Caco-2 (cell line): ENCODE data around the gene ACYP1. TPM values are rescaled to one million over a fixed set of nuclear protein-coding genes. Genes with fewer than 3 reads are reported as not detected.
A peak's percentile ranks its signal among the peaks of the same experiment; 100 is the strongest.

ENCODE experiments used
- BruUV-seq: library from RNA; stranded (reverse); fragments of 400-500 nt; replicated peaks from 2 replicates; lab custom pipeline; 2021; lab: Mats Ljungman, UMichigan
- CTCF ChIA-PET: fragments of 300-600 bp; sonication (Branson Sonifier 250); formaldehyde crosslinking; loops from one replicate; lab custom pipeline; 2022; ENCODE audit warnings: antibody characterized with exemption; lab: Charles Lee
- POLR2A ChIA-PET: fragments of 300-600 bp; sonication (Branson Sonifier 250); formaldehyde crosslinking; loops from one replicate; lab custom pipeline; 2022; ENCODE audit warnings: antibody characterized with exemption; lab: Charles Lee
- DNase-seq, 2 experiments: peaks; one replicate each; pipeline versions ENCODE4 v3.0.0 to v3.0.0-alpha.2; 2020 to 2022
- H3K27me3 ChIP-seq: replicated peaks from 2 replicates; pipeline ENCODE4 v1.6.0; 2011; ENCODE audit warnings: low read length; ENCODE audit not compliant: control insufficient read depth, insufficient read depth
- H3K36me3 ChIP-seq: 2 replicates; pipeline ENCODE4 v1.5.1; 2011; ENCODE audit warnings: low read length; ENCODE audit not compliant: control insufficient read depth, insufficient read depth
- H3K4me1 ChIP-seq: fragments of 250-450 bp; sonication (Bioruptor Pico); 2 replicates; pipeline ENCODE4 v1.5.1; 2020; ENCODE audit warnings: mild to moderate bottlenecking
- H3K4me3 ChIP-seq: 2 replicates; pipeline ENCODE4 v1.5.1; 2011; ENCODE audit warnings: low read depth, mild to moderate bottlenecking, control low read depth, low read length
- H3K9me3 ChIP-seq: fragments of 250-450 bp; sonication (Bioruptor Pico); 2 replicates; pipeline ENCODE4 v1.5.1; 2020; ENCODE audit warnings: mild to moderate bottlenecking, moderate library complexity
- H3K27ac Mint-ChIP-seq: one replicate; pipeline ENCODE4 v1.8.0; 2022; ENCODE audit warnings: mixed read lengths; ENCODE audit not compliant: unreplicated experiment
- H3K27me3 Mint-ChIP-seq: one replicate; pipeline ENCODE4 v1.8.0; 2022; ENCODE audit warnings: mixed read lengths; ENCODE audit not compliant: insufficient read depth, unreplicated experiment
- H3K36me3 Mint-ChIP-seq: one replicate; pipeline ENCODE4 v1.8.0; 2022; ENCODE audit warnings: mild to moderate bottlenecking, mixed read lengths; ENCODE audit not compliant: insufficient read depth, unreplicated experiment
- H3K4me1 Mint-ChIP-seq: one replicate; pipeline ENCODE4 v1.8.0; 2022; ENCODE audit warnings: low read depth, mixed read lengths; ENCODE audit not compliant: unreplicated experiment
- H3K4me3 Mint-ChIP-seq: one replicate; pipeline ENCODE4 v1.8.0; 2022; ENCODE audit warnings: mild to moderate bottlenecking, moderate library complexity, mixed read lengths; ENCODE audit not compliant: unreplicated experiment
- H3K9me3 Mint-ChIP-seq: one replicate; pipeline ENCODE4 v1.8.0; 2022; ENCODE audit warnings: mixed read lengths; ENCODE audit not compliant: unreplicated experiment
- CTCF ChIP-seq, 2 experiments: fragments of 200-600 bp in 1 of 2; IDR thresholded peaks; 1 replicate in 1 of 2; 2 replicates in 1 of 2; pipeline versions ENCODE4 v1.5.1 to v1.8.0; 2011 to 2022; ENCODE audit warnings: antibody characterized with exemption in 1 of 2, control low read depth in 1 of 2, inconsistent platforms in 1 of 2, low read depth in 1 of 2, low read length in 1 of 2, mild to moderate bottlenecking in 1 of 2, moderate library complexity in 1 of 2; ENCODE audit not compliant: insufficient read depth in 1 of 2, severe bottlenecking in 1 of 2, unreplicated experiment in 1 of 2
- intact Hi-C: fragments of 100-400 bp; cut with micrococcal nuclease; formaldehyde crosslinking; loops from one replicate; pipeline ENCODE4 v1.10.0; 2022; ENCODE audit not compliant: unreplicated experiment
- total RNA-seq: library from RNA; stranded (reverse); gene quantifications from 2 replicates; pipeline ENCODE4 v1.2.3, GENCODE V29; 2022

The ACYP1 gene
- total RNA-seq, 1 experiment from 2014 or later = 16.0 TPM

DNA sequence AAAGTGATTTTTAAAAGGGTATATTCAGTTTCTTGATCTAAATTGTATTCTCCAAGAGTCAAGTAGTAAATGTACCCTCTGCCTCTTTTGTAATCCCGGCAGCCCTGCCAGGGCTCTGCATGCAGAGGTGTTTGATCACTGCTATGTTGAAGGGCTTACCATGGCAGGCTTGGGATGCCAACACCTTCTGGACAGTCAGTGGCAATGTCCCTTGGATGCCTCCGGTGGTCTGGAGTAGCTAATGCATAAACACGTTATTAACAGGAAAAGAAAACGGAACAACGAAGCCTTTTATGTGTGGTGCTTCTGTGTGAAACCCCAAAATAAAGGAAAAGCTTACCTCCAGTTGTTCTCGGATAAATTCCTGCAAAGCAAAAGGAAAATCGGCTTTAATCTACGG is 41.2 kb downstream of the ACYP1 start:
- Mint-ChIP-seq H3K9me3 (no peaks in the 10 kb centered on the region), H3K27me3 (no peaks in the 10 kb centered on the region), H3K4me3 (no peak overlapping the region), H3K27ac (no peak overlapping the region), H3K36me3 (peaks cover 38% of the 10 kb centered on the region), H3K4me1 (peaks cover 18% of the 10 kb centered on the region)
- no peaks in the 10 kb centered on the region for H3K27me3 ChIP-seq
- H3K4me1 ChIP-seq = peaks cover 14% of the 10 kb centered on the region
- CTCF ChIA-PET = interaction anchor here (0.6 to 1.1 kb wide), 8 partner anchors 28 to 99 kb away, joined by 3 to 7 read pairs (median 3); partner anchors contain the start of genes ACYP1 and RPS6KL1
- no TSS peak for BruUV-seq
- POLR2A ChIA-PET = interaction anchor here (0.7 kb wide), 1 partner anchor 60 kb away, joined by 3 read pairs; no protein-coding TSS in a partner anchor
- intact Hi-C loops = loop anchor here (1.0 kb wide), 2 partner anchors 71 to 75 kb away; no protein-coding TSS in a partner anchor
- no peaks in the 10 kb centered on the region for H3K9me3 ChIP-seq
- H3K36me3 ChIP-seq = no peaks in the 10 kb centered on the region; the same call in 1 of the 2 replicates
- TF ChIP-seq CTCF (IDR thresholded peaks at IDR 0.05; ENCODE audit: insufficient read depth in 1 of 2, low read depth in 1 of 2, low read length in 1 of 2, severe bottlenecking in 1 of 2, unreplicated experiment in 1 of 2) = peak; percentile 51 to 62
- no peak overlapping the region for H3K4me3 ChIP-seq
- peak; percentile 47 to 50 for DNase-seq

GRCh38 chr14:75018694-75019093 is 45.1 kb downstream of the ACYP1 start:
- TF ChIP-seq CTCF (IDR thresholded peaks at IDR 0.05; ENCODE audit: insufficient read depth in 1 of 2, low read depth in 1 of 2, low read length in 1 of 2, severe bottlenecking in 1 of 2, unreplicated experiment in 1 of 2) = no peak
- Histone ChIP-seq H3K4me1 (peaks cover 14% of the 10 kb centered on the region), H3K27me3 (no peaks in the 10 kb centered on the region), H3K36me3 (peaks cover 4% of the 10 kb centered on the region; the same call in 1 of the 2 replicates), H3K4me3 (no peak overlapping the region), H3K9me3 (no peaks in the 10 kb centered on the region)
- Mint-ChIP-seq H3K9me3 (no peaks in the 10 kb centered on the region), H3K27ac (peak overlapping the region; percentile 55), H3K4me1 (peaks cover 18% of the 10 kb centered on the region), H3K36me3 (peaks cover 67% of the 10 kb centered on the region), H3K4me3 (peak overlapping the region; percentile 47), H3K27me3 (no peaks in the 10 kb centered on the region)
- BruUV-seq = no TSS peak
- peak; percentile 53 to 61 for DNase-seq
- CTCF ChIA-PET = interaction anchor here (0.6 to 1.5 kb wide), 4 partner anchors 36 to 95 kb away, joined by 3 to 4 read pairs (median 4); partner anchors contain the start of gene RPS6KL1
- intact Hi-C loops = loop anchor here (1.0 kb wide), 1 partner anchor 16 kb away; the partner anchor contains the start of gene EIF2B2
- POLR2A ChIA-PET = no interaction called here

DNA sequence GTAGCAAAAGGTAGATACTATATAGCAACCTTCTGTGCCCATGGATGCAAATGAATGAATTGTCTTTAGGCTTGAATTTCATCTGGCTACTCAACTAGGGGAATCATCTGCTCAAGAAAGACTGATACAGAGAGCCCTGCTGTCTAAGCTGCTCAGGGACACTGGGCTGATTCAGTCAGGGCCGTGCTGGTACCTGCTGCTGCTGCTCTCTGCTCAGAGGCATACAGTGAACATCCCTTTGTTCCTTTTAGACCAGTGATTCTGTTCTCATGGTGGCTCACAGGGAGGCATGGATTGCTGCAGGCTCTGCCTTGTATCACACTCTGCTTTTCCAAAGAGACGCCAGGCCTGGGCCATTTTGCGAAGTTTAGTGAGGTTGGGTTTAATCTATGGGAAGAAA is 47.0 kb downstream of the ACYP1 start:
- BruUV-seq = no TSS peak
- CTCF ChIA-PET = no interaction called here
- Histone ChIP-seq H3K4me1 (peaks cover 14% of the 10 kb centered on the region), H3K36me3 (peaks cover 4% of the 10 kb centered on the region; the same call in 1 of the 2 replicates), H3K27me3 (no peaks in the 10 kb centered on the region), H3K4me3 (no peak overlapping the region), H3K9me3 (no peaks in the 10 kb centered on the region)
- POLR2A ChIA-PET = no interaction called here
- no peak overlapping the region for H3K27ac Mint-ChIP-seq
- H3K9me3 Mint-ChIP-seq = no peaks in the 10 kb centered on the region
- intact Hi-C loops = no loop called here
- no peak for TF ChIP-seq CTCF (IDR thresholded peaks at IDR 0.05; ENCODE audit: insufficient read depth in 1 of 2, low read depth in 1 of 2, low read length in 1 of 2, severe bottlenecking in 1 of 2, unreplicated experiment in 1 of 2)
- no peak for DNase-seq
- H3K27me3 Mint-ChIP-seq = no peaks in the 10 kb centered on the region
- peaks cover 66% of the 10 kb centered on the region for H3K36me3 Mint-ChIP-seq
- H3K4me3 Mint-ChIP-seq = no peak overlapping the region
- H3K4me1 Mint-ChIP-seq = peaks cover 18% of the 10 kb centered on the region
